HG03442 (cell line): Measurements from ENCODE around the gene CMTM2.
"Not testable (repeated sequence)": the region's sequence is repeated elsewhere in the genome, so short reads cannot be mapped to it uniquely, and the experiment has no call there.

Experiments
- ATAC-seq: cut with Tn5 transposase; IDR thresholded peaks from one replicate; pipeline ENCODE4 v1.9.1; 2021; ENCODE audit warnings: mild to moderate bottlenecking, moderate library complexity; ENCODE audit not compliant: unreplicated experiment

Gene CMTM2

GRCh38 chr16:66605177-66605978 lies 26.1 kb downstream of the CMTM2 start:
- peak; percentile 3 for ATAC-seq

GRCh38 chr16:66605979-66606751 lies 26.9 kb downstream of the CMTM2 start:
- ATAC-seq: peak; percentile 55

- peak; percentile 32 for ATAC-seq
These were observed 29.2 kb downstream of the CMTM2 start for GRCh38 chr16:66608241-66609138.

- ATAC-seq: no peak
These were observed 29.9 kb downstream of the CMTM2 start for GRCh38 chr16:66609139-66609510.

GRCh38 chr16:66610111-66610820 lies 31.0 kb downstream of the CMTM2 start:
- ATAC-seq: no peak

GRCh38 chr16:66611911-66612310 lies 32.6 kb downstream of the CMTM2 start:
- ATAC-seq: not testable (repeated sequence)

- ATAC-seq: no peak
These were observed 33.2 kb downstream of the CMTM2 start for GRCh38 chr16:66612422-66612821.

- ATAC-seq: no peak
These were observed 35.0 kb downstream of the CMTM2 start for GRCh38 chr16:66614161-66614802.

GRCh38 chr16:66616169-66616568 lies 36.9 kb downstream of the CMTM2 start:
- no peak for ATAC-seq

- ATAC-seq: no peak
These were observed 37.3 kb downstream of the CMTM2 start for GRCh38 chr16:66616592-66616991.

- ATAC-seq: no peak
These were observed 37.8 kb downstream of the CMTM2 start for GRCh38 chr16:66617010-66617434.

GRCh38 chr16:66617728-66618127 lies 38.5 kb downstream of the CMTM2 start:
- no peak for ATAC-seq

- no peak for ATAC-seq
These were observed 39.5 kb downstream of the CMTM2 start for GRCh38 chr16:66618588-66619375.

GRCh38 chr16:66619534-66620428 lies 40.5 kb downstream of the CMTM2 start:
- ATAC-seq: no peak

- ATAC-seq: no peak
These were observed 41.1 kb downstream of the CMTM2 start for GRCh38 chr16:66620429-66620795.

- no peak for ATAC-seq
These were observed 42.7 kb downstream of the CMTM2 start for GRCh38 chr16:66621973-66622372.

- no peak for ATAC-seq
These were observed 43.6 kb downstream of the CMTM2 start for GRCh38 chr16:66622863-66623262.

GRCh38 chr16:66623755-66624154 lies 44.5 kb downstream of the CMTM2 start:
- no peak for ATAC-seq
